GM21390 (cell line): ENCODE data around the gene PCDHGC4.

Source experiments
- ATAC-seq: cut with Tn5 transposase; IDR thresholded peaks from one replicate; pipeline ENCODE4 v1.9.1; 2021; ENCODE audit not compliant: unreplicated experiment

PCDHGC4 gene

DNA sequence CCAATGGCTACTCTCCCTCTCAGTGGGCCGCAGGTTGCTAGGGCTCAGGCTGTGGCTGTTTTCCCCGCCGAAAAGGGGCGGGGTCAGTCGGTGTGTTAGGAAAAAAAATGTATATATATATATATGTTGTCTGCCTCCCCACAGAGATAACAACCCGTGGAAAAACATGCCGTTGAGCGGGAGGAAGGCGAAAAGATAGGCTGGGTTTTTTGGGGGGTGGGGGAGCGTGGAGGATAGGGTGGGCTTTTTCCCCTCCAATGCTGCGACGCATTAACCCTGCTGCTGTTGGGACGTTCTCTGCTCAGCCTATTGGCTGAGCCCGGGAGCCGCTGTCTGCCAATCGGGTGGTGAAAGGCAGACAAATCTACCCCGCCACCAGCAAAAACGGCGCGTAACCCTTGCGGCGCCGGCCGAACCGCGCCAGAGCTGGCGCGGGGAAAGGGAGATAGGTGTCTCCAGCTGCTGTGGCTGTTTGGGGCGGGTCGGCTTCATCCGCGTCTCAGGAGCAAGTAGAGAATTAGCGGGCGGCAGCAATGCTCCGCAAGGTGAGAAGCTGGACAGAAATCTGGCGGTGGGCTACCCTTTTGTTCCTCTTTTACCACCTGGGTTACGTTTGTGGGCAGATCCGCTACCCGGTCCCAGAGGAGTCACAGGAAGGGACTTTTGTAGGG lies at the start of gene PCDHGC4:
PCDHGC4 (plus strand) TSS at position 390 of the 671 bp plus-strand sequence; CDS start at position 534, 144 bp downstream.
- peak; percentile 46 for ATAC-seq

DNA sequence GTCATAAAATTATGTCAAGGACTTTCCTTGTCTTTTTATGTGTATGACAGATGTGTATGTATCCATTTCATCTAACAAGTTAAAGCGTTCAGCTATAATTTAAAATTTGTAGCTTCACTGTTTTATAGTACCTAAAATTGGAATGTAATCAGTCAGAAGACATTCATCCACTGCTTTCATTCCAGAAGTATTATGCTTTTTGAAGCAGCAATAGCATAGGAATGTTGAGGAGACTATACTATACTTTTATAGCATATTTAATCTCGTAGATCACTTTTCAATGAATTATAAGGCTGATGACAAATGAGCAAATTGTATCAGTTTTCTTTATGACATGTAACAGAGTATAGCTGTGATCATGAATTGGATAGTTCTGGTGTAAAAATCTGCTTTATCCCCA lies 47.6 kb upstream of the PCDHGC4 start:
- no peak for ATAC-seq

GRCh38 chr5:141439411-141440141 lies 45.3 kb upstream of the PCDHGC4 start:
- ATAC-seq = no peak

DNA sequence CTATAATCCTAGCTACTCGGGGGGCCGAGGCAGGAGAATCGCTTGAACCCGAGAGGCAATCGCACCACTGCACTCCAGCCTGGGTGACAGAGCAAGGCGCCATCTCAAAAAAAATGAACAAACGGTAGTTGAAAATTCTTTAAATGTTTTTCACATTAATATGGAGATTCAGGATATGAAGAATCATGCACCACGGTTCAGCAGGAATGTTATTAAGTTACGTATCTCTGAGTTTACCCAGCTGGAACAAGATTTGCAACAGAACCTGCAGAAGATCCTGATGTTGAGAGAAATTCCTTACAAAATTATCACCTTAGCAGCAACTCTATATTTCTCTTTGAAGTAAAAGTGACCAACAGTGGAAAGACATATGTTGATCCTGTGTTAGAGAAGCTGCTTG lies 44.5 kb upstream of the PCDHGC4 start:
- ATAC-seq = no peak

- ATAC-seq = no peak
Measured at GRCh38 chr5:141441571-141442170, 43.2 kb upstream of the PCDHGC4 start.

GRCh38 chr5:141465351-141465750 lies 19.5 kb upstream of the PCDHGC4 start:
- ATAC-seq = no peak

DNA sequence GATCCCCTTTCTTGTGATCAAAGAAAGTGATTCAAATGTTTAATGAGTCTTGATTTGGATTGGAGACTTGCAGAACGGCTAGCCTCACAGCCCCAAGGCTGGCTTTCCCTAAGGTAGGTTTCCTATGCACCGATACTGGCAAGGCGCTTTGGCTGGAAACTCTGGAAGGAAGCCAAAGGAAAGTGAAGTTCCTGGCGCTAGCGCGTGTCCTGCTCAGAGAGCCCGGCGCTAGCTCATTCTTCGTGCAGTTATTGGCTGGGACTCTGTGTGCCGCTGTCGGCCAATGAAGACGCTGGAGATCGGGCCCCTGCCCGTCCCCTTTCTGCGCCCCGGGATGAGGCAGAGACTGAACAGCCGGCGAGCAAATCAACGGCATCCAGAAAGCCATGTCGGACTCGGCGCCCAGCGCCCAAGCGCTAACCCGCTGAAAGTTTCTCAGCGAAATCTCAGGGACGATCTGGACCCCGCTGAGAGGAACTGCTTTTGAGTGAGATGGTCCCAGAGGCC lies 9.2 kb upstream of the PCDHGC4 start, which contains the start of gene PCDHGC3:
PCDHGC3 (plus strand) TSS at position 342 of the 507 bp plus-strand sequence; CDS start at position 493, 151 bp downstream.
- ATAC-seq = peak; percentile 99

- ATAC-seq = peak; percentile 25
Measured at GRCh38 chr5:141476132-141476911, 8.5 kb upstream of the PCDHGC4 start.

DNA sequence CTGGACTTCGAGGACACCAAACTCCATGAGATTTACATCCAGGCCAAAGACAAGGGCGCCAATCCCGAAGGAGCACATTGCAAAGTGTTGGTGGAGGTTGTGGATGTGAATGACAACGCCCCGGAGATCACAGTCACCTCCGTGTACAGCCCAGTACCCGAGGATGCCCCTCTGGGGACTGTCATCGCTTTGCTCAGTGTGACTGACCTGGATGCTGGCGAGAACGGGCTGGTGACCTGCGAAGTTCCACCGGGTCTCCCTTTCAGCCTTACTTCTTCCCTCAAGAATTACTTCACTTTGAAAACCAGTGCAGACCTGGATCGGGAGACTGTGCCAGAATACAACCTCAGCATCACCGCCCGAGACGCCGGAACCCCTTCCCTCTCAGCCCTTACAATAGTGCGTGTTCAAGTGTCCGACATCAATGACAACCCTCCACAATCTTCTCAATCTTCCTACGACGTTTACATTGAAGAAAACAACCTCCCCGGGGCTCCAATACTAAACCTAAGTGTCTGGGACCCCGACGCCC lies 7.7 kb upstream of the PCDHGC4 start:
- ATAC-seq = no peak

GRCh38 chr5:141477815-141478214 lies 7.0 kb upstream of the PCDHGC4 start:
- no peak for ATAC-seq

DNA sequence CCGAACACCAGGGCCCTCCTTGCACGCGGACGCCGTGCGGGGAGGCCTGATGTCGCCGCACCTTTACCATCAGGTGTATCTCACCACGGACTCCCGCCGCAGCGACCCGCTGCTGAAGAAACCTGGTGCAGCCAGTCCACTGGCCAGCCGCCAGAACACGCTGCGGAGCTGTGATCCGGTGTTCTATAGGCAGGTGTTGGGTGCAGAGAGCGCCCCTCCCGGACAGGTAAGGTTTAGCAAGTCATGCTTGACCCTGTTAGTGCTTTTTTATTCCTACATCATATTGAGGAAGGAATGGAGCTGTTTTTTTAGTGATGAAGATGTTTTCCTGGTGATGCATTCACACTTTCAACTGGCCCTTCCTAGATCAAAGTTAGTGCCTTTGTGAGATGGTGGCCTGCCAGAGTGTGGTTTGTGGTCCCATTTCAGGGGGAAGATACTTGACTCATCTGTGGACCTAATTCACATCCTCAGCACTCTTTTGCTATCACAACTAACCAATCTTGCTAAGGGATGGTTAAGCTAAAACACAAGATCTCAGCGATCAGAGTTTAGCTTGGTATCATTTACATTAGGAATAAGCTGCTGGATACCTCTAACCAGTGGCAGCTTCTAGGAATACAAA lies 6.4 kb upstream of the PCDHGC4 start:
- ATAC-seq = no peak

- ATAC-seq = no peak
Measured at GRCh38 chr5:141479776-141480175, 5.1 kb upstream of the PCDHGC4 start.

GRCh38 chr5:141483902-141484301 lies 928 bp upstream of the PCDHGC4 start:
- ATAC-seq = no peak

GRCh38 chr5:141484310-141484640 lies 555 bp upstream of the PCDHGC4 start:
- ATAC-seq = no peak

- no peak for ATAC-seq
Measured at GRCh38 chr5:141485321-141486055, 658 bp downstream of the PCDHGC4 start.

DNA sequence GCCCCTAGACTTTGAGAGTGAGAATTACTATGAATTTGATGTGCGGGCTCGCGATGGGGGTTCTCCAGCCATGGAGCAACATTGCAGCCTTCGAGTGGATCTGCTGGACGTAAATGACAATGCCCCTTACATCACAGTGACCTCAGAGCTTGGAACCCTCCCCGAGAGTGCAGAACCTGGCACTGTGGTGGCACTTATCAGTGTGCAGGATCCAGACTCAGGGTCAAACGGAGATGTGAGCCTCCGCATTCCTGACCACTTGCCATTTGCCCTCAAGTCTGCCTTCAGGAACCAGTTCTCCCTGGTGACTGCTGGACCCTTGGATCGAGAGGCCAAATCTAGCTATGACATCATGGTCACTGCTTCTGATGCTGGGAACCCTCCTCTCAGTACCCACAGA lies 1.3 kb downstream of the PCDHGC4 start:
- no peak for ATAC-seq

- no peak for ATAC-seq
Measured at GRCh38 chr5:141487131-141487530, 2.3 kb downstream of the PCDHGC4 start.

DNA sequence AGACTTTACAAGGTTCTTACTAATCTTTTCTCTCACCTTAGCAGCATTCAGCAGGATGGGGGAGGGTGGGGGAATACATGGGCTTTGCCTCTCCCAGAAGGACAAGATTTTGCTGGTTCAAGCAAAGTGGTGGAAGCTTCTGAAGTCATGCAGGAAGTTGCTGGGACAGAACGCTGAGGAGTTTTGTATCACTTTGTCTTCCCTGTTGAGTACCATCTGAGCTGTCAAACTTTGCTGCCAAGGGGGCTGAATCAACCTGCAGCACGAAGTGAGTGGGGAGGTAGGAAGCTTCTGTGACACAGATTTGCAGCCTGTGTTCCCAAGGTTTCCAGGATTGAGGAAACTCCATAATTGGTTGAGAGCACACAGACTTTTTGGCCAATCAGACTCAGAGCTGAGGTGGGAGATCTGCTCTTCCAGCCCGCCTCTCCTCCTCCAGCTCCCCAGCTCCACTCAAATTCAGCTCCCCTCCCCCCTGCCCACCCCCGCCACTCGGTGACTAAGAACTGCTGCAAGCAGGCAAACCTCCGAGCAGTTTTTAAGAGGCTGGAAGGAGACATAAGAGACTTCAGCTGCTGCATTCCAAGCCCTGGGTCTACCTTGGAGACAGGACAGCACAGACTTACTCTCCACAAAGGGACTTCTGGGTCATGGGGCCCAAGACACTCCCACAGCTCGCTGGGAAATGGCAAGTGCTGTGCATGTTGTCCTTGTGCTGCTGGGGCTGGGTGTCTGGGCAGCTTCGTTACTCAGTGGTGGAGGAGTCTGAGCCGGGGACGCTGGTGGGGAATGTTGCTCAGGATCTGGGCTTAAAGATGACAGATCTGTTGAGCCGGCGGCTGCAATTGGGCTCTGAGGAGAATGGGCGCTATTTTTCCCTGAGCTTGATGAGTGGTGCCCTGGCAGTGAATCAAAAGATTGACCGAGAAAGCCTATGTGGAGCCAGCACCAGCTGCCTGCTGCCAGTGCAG lies 4.0 kb downstream of the PCDHGC4 start, which contains the start of gene PCDHGC5:
PCDHGC5 (plus strand) TSS at position 491 of the 971 bp plus-strand sequence; CDS start at position 651, 160 bp downstream.
- ATAC-seq = no peak
